Effector CD4-positive, alpha-beta T cell (primary cell): Measurements from ENCODE around the gene KANSL1L.
A peak's percentile ranks its signal among the peaks of the same experiment; 100 is the strongest.

Experiments
- DNase-seq: peaks from one replicate; pipeline ENCODE4 v3.0.0-alpha.2; 2020

KANSL1L gene

GRCh38 chr2:210174086-210174485 is 2.9 kb upstream of the KANSL1L start:
- DNase-seq: no peak

GRCh38 chr2:210172219-210172575 is 988 bp upstream of the KANSL1L start:
- no peak for DNase-seq

- peak; percentile 93 for DNase-seq
These were observed 534 bp downstream of the KANSL1L start for GRCh38 chr2:210170446-210171303.

DNA sequence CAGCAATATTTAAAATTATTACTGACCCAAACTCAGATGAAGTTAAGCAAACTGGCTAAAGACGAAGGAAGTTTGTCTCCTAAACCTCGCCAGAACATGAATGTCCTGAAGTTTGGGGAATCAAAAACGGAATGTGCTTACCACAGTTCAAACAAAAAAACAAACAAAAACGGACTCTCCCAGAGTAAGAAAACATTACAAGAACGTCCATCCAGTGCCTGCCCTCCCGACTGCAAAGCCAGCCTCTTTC is 1.1 kb downstream of the KANSL1L start:
- DNase-seq: no peak

DNA sequence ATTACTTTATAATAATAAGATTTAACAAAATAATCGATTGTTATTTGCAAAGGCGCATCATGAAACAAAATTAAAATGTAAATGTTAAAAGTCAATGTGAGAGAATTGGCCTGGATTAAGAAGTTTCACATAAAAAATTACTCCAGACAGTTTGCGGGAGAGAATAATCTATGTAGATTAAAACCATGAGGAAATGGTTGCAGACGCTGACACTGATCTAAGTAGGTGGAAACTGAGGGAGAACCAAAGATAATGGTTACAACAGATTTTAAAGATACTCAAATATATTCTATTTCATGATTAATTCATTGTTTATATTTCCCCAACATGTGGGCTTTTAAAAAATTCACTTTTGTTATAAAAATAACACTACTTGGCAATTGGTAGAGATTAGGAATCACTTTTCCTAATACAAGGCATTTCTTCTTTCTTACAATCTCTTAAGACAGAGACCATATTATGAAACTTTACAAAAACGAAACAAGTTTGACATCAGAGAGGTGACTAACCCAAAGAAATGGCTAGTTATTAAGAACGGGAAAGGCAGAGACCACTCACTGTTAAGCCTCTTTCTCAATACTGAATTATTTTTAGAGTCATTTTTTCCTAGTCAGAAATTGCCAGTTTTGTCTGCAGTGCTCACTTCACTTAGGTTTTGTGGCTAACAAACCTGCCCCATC is 1.6 kb downstream of the KANSL1L start:
- DNase-seq: no peak

DNA sequence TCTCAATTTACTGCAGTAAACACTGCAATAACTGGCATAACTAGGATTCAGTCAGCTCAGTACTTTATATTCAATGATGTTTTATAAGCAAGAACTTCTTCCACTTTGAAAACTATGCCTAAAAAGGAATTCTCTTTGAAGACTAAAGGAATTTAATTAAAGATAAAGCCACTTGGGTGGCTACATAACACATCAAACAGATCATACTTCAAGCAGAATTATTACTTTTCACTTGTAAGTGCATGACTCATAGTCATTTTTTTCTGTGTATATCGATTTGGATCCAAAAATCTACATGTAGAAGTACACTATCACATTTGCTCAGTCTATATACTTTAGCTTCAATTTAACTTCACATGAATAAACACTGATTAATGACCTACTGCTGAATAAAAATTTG is 4.0 kb downstream of the KANSL1L start:
- no peak for DNase-seq

DNA sequence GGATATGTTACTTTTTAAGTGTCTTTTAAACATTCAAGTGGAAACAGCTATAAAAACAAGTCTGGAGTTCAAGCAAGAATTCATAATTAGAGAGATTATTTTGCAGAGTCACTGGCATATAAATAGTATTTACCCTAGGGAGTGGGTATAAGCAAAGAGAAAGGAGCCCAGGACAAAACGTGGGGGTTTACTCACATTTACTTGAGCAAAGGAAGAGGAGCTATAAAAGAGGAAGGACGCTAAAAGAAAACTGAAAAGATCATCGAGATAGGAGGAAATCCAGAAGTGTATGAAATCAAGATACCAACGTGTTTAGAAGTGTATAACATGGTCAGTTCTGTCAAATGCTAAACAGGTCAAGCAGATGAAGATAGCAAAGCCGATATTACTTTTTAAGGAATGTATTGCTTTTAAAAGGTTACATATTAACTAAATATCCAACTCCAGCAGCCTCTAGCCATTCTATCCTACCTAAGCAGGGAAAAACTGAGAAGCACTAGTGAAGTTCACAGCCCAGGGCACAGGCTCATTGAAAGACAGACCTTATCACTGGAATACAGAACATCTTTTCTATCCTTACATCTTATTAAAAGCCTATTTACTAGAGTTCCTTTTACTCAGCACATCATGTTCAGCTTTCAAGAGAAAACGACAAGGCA is 8.6 kb downstream of the KANSL1L start:
- no peak for DNase-seq

- DNase-seq: no peak
These were observed 12.2 kb downstream of the KANSL1L start for GRCh38 chr2:210159059-210159458.

DNA sequence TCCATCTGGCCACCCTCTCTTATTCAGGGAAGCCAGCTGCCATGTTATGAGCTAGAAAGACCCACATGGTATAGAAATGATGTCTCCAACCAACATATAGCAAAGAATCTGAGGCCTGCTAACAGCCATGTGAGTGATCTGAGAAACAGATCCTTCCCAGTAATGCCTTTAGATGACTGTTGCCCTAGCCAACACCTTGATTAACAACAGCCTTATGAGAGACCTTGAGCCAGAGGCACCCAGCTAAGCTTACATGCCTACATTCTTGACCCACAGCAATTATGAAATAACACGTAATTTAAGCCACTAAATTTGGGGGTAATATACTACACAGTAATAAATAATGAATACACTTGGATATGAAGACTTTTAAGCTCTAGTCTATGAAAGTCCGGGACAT is 13.0 kb downstream of the KANSL1L start:
- no peak for DNase-seq

DNA sequence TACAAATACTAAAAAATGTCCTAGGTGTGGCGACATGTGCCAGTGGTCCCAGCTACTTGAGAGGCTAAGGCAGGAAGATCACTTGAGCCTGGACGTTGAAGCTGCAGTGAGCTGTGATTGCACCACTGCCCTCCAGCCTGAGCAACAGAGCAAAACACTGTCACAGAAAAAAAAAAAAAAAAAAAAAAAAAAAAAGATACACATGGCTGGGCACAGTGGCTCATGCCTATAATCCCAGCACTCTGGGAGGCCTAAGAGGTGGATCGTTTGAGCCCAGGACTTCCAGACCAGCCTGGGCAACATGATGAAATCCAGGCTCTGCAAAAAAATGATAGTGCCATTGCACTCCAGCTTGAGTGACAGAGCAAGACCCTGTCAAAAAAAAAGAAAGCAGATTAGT is 13.7 kb downstream of the KANSL1L start:
- DNase-seq: no peak

- no peak for DNase-seq
These were observed 23.6 kb downstream of the KANSL1L start for GRCh38 chr2:210147614-210148013.

- no peak for DNase-seq
These were observed 39.0 kb downstream of the KANSL1L start for GRCh38 chr2:210132239-210132638.

DNA sequence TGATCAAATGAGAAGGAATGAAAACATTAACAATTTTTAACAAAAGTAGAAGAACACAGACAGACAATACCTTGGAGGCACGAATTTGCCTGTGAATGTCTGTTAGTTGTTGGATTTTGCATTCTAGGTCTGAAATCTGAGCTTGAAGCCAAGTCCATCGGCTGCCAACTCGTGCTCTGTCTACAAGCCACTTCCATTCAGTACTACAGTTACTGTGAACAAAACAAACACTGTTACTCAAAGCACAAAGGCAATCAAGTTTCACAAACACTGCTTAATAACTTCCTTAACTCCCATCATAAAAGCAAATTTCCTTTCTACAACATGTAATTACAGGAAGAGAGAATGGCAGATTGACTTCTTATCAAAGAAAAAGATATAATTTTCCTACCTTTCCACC is 42.2 kb downstream of the KANSL1L start:
- no peak for DNase-seq

GRCh38 chr2:210113614-210114235 is 57.5 kb downstream of the KANSL1L start:
- DNase-seq: no peak

- DNase-seq: no peak
These were observed 58.3 kb downstream of the KANSL1L start for GRCh38 chr2:210112871-210113270.

GRCh38 chr2:210099940-210100339 is 71.3 kb downstream of the KANSL1L start:
- DNase-seq: no peak

DNA sequence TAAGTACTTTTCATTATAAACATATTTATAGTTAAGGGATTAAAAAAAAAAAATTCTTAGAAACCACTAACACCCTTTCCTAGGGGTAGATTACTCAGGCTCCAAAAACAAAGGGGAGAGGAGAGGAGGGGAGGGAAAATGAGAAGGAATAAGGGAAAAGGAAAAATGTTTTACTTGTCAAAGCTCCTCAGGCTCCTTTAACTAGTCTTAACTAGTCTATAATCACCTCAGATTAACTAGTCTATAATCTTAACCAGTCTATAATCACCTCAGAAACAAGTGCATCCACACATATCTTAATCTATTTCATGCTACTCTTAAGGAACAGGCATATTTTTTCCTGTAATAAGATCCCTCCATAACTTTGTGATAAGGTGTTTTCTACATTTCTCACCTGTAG is 76.4 kb downstream of the KANSL1L start:
- DNase-seq: no peak

DNA sequence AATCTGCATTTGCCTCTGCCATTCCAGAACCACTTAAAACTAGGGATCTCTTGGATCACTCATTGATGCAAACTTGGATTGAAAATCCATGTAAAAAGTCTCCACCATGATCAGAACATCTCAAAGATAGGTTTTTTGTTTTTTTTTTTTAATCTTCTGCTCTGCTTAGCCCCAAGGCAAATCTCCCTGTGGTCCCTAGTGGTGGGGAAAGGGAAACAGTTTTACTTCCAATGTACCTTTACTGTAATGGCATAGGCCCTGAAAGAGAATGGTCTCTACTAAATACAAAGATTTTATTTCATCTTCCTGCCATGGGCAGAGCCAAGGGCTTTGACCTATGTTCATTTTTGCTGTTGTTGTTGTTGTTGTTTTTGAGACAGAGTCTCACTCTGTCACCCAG is 78.4 kb downstream of the KANSL1L start:
- no peak for DNase-seq

GRCh38 chr2:210086930-210087329 is 84.3 kb downstream of the KANSL1L start:
- no peak for DNase-seq

GRCh38 chr2:210086292-210086691 is 84.9 kb downstream of the KANSL1L start:
- no peak for DNase-seq

- no peak for DNase-seq
These were observed 98.2 kb downstream of the KANSL1L start for GRCh38 chr2:210072922-210073509.

DNA sequence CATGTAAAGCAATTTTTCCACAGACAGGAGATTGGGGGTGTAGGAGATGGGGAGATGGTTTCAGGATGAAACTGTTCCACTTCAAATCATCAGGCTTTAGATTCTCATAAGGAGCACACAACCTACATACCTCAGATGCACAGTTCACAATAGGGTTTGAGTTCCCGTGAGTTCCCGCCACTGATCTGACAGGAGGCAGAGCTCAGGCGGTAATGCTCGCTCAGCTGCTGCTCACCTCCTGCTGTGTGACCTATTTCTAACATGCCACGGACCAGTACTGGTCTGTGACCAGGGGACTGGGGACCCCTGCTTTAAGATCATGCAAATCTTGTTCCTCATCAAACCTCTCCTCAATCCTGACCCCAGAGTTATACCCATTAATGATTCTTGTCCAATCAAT is 98.7 kb downstream of the KANSL1L start:
- DNase-seq: no peak

GRCh38 chr2:210063306-210063705 is 107.9 kb downstream of the KANSL1L start:
- DNase-seq: no peak
